ENCODE measurements around the gene GRK1. TPM values are rescaled to one million over a fixed set of nuclear protein-coding genes. Genes with fewer than 3 reads are reported as not detected.
A peak's percentile ranks its signal among the peaks of the same experiment; 100 is the strongest.

Gene GRK1
- total and polyA plus RNA-seq, 2 experiments from 2014 or later = 0.17 TPM; not detected in 1

GRCh38 chr13:113754691-113755090, 87.7 kb downstream of the GRK1 start:
- H3K4me2 ChIP-seq = no peak overlapping the region
- H3K79me2 ChIP-seq = no peaks in the 10 kb centered on the region
- no peaks in the 10 kb centered on the region for H4K20me1 ChIP-seq (ENCODE audit: insufficient read depth, poor library complexity, severe bottlenecking)
- TF ChIP-seq EZH2 (IDR thresholded peaks at IDR 0.05; ENCODE audit: borderline replicate concordance) (no peak), EZH2phosphoT487 (IDR thresholded peaks at IDR 0.05; ENCODE audit: low read depth, severe bottlenecking, unreplicated experiment) (no peak)
- TF ChIP-seq, protein P1, sequence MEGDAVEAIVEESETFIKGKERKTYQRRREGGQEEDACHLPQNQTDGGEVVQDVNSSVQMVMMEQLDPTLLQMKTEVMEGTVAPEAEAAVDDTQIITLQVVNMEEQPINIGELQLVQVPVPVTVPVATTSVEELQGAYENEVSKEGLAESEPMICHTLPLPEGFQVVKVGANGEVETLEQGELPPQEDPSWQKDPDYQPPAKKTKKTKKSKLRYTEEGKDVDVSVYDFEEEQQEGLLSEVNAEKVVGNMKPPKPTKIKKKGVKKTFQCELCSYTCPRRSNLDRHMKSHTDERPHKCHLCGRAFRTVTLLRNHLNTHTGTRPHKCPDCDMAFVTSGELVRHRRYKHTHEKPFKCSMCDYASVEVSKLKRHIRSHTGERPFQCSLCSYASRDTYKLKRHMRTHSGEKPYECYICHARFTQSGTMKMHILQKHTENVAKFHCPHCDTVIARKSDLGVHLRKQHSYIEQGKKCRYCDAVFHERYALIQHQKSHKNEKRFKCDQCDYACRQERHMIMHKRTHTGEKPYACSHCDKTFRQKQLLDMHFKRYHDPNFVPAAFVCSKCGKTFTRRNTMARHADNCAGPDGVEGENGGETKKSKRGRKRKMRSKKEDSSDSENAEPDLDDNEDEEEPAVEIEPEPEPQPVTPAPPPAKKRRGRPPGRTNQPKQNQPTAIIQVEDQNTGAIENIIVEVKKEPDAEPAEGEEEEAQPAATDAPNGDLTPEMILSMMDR (IDR thresholded peaks at IDR 0.05; ENCODE audit: poor library complexity) = no peak
- no peaks in the 10 kb centered on the region for H3K9me3 ChIP-seq (ENCODE audit: low read depth)
- 90% methylated on average over 14 of the region's 15 CpGs for WGBS (ENCODE audit: low lambda C conversion rate, missing lambda C conversion rate)
- peaks cover 6% of the 10 kb centered on the region for H3K4me1 ChIP-seq (ENCODE audit: insufficient read depth)
- no peak for DNase-seq (ENCODE audit: low spot score)
- H3K4me3 ChIP-seq = no peak overlapping the region
- H3K27ac ChIP-seq = no peak overlapping the region
- H3K9me2 ChIP-seq (replicated peaks; ENCODE audit: insufficient read depth) = no peaks in the 10 kb centered on the region
- peaks cover 6% of the 10 kb centered on the region for H3K27me3 ChIP-seq
- H3K36me3 ChIP-seq (replicated peaks; ENCODE audit: insufficient read depth, low read depth) = no peaks in the 10 kb centered on the region
- no peak overlapping the region for H2AFZ ChIP-seq

GRCh38 chr13:113756441-113757097, 89.5 kb downstream of the GRK1 start:
- Histone ChIP-seq H3K27me3 (peaks cover 22% of the 10 kb centered on the region), H3K4me2 (no peak overlapping the region), H3K4me3 (no peak overlapping the region), H4K20me1 (ENCODE audit: insufficient read depth, poor library complexity, severe bottlenecking) (no peaks in the 10 kb centered on the region), H3K9me3 (ENCODE audit: low read depth) (no peaks in the 10 kb centered on the region), H3K27ac (no peak overlapping the region), H3K36me3 (replicated peaks; ENCODE audit: insufficient read depth, low read depth) (no peaks in the 10 kb centered on the region), H2AFZ (no peak overlapping the region), H3K4me1 (ENCODE audit: insufficient read depth) (peaks cover 6% of the 10 kb centered on the region), H3K79me2 (no peaks in the 10 kb centered on the region), H3K9me2 (replicated peaks; ENCODE audit: insufficient read depth) (no peaks in the 10 kb centered on the region)
- WGBS (ENCODE audit: low lambda C conversion rate, missing lambda C conversion rate) = 93% methylated on average over 20 of the region's 20 CpGs
- no peak for DNase-seq (ENCODE audit: low spot score)
- TF ChIP-seq EZH2phosphoT487 (IDR thresholded peaks at IDR 0.05; ENCODE audit: low read depth, severe bottlenecking, unreplicated experiment) = no peak

GRCh38 chr13:113758651-113759524, 91.9 kb downstream of the GRK1 start, which contains the start of gene TMEM255B:
Gene TMEM255B (plus strand): TSS chr13:113759226. CDS start chr13:113759270, 44 bp downstream.
- no peaks in the 10 kb centered on the region for H3K36me3 ChIP-seq (replicated peaks; ENCODE audit: insufficient read depth, low read depth)
- peaks cover 39% of the 10 kb centered on the region for H3K27me3 ChIP-seq
- DNase-seq (ENCODE audit: low spot score) = peak; percentile 90
- H3K4me3 ChIP-seq = peak within 1 kb of the TSS; percentile 71
- H3K4me1 ChIP-seq (ENCODE audit: insufficient read depth) = peaks cover 6% of the 10 kb centered on the region
- H3K9me2 ChIP-seq (replicated peaks; ENCODE audit: insufficient read depth) = no peaks in the 10 kb centered on the region
- H3K79me2 ChIP-seq = no peaks in the 10 kb centered on the region
- peak within 1 kb of the TSS; percentile 94 for H3K4me2 ChIP-seq
- H4K20me1 ChIP-seq (ENCODE audit: insufficient read depth, poor library complexity, severe bottlenecking) = no peaks in the 10 kb centered on the region
- 5% methylated on average over 34 of the region's 80 CpGs for WGBS (ENCODE audit: low lambda C conversion rate, missing lambda C conversion rate)
- TF ChIP-seq, protein P1 (IDR thresholded peaks at IDR 0.05; ENCODE audit: poor library complexity) = peak; percentile 18
- TF ChIP-seq EZH2phosphoT487 (IDR thresholded peaks at IDR 0.05; ENCODE audit: low read depth, severe bottlenecking, unreplicated experiment) = no peak
- peak within 1 kb of the TSS; percentile 48 for H3K27ac ChIP-seq
- H3K9me3 ChIP-seq (ENCODE audit: low read depth) = no peaks in the 10 kb centered on the region
- peak within 1 kb of the TSS; percentile 84 for H2AFZ ChIP-seq

All from hepatocyte (in vitro differentiated cells).